H9 (cell line): ENCODE data around the gene CDX2. TPM values are rescaled to one million over a fixed set of nuclear protein-coding genes. Genes with fewer than 3 reads are reported as not detected.

Experiments used
- DNase-seq: peaks from one replicate; pipeline ENCODE4 v3.0.0-alpha.2; 2017
- H2AFZ ChIP-seq: one replicate; pipeline ENCODE4 v1.6.1; 2013; ENCODE audit warnings: mild to moderate bottlenecking, low read length, control low read depth, moderate library complexity
- H2AK5ac ChIP-seq: 2 replicates; pipeline ENCODE4 v1.6.1; 2013; ENCODE audit warnings: low read length, control low read depth, mixed read lengths; ENCODE audit not compliant: insufficient read length
- H2BK120ac ChIP-seq: one replicate; pipeline ENCODE4 v1.6.1; 2013; ENCODE audit warnings: low read depth, mild to moderate bottlenecking, low read length, control low read depth, inconsistent platforms; ENCODE audit not compliant: poor library complexity, severe bottlenecking
- H2BK12ac ChIP-seq: 2 replicates; pipeline ENCODE4 v1.6.1; 2013; ENCODE audit warnings: low read length, control low read depth, mixed read lengths, low read depth; ENCODE audit not compliant: insufficient read length
- H2BK15ac ChIP-seq: 2 replicates; pipeline ENCODE4 v1.6.1; 2013; ENCODE audit warnings: low read depth, low read length, control low read depth
- H2BK20ac ChIP-seq: one replicate; pipeline ENCODE4 v1.6.1; 2013; ENCODE audit warnings: low read depth, mild to moderate bottlenecking, low read length, control low read depth, inconsistent platforms; ENCODE audit not compliant: poor library complexity, severe bottlenecking
- H2BK5ac ChIP-seq: 2 replicates; pipeline ENCODE4 v1.6.1; 2013; ENCODE audit warnings: low read length, control low read depth, mixed read lengths; ENCODE audit not compliant: insufficient read length
- H3K14ac ChIP-seq: 2 replicates; pipeline ENCODE4 v1.6.1; 2013; ENCODE audit warnings: low read length, control low read depth; ENCODE audit not compliant: insufficient read depth
- H3K18ac ChIP-seq: 2 replicates; pipeline ENCODE4 v1.6.1; 2013; ENCODE audit warnings: low read depth, mild to moderate bottlenecking, mixed read lengths, low read length, control low read depth; ENCODE audit not compliant: insufficient read length
- H3K23ac ChIP-seq: 2 replicates; pipeline ENCODE4 v1.6.1; 2013; ENCODE audit warnings: low read length, control low read depth, mixed read lengths, low read depth; ENCODE audit not compliant: insufficient read length
- H3K23me2 ChIP-seq: 2 replicates; pipeline ENCODE4 v1.6.1; 2013; ENCODE audit warnings: low read depth, mild to moderate bottlenecking, mixed read lengths, low read length, control low read depth; ENCODE audit not compliant: insufficient read length, poor library complexity, severe bottlenecking
- H3K27ac ChIP-seq: 2 replicates; pipeline ENCODE4 v1.5.1; 2013; ENCODE audit warnings: low read length, control low read depth, mixed read lengths, low read depth; ENCODE audit not compliant: insufficient read length
- H3K27me3 ChIP-seq: 2 replicates; pipeline ENCODE4 v1.6.1; 2013; ENCODE audit warnings: low read length, control low read depth, inconsistent platforms; ENCODE audit not compliant: insufficient read depth
- H3K4ac ChIP-seq: 2 replicates; pipeline ENCODE4 v1.6.1; 2013; ENCODE audit warnings: low read depth, mild to moderate bottlenecking, control low read depth, inconsistent platforms, low read length, moderate library complexity
- H3K4me1 ChIP-seq: 2 replicates; pipeline ENCODE4 v1.6.1; 2013; ENCODE audit warnings: low read length, control low read depth, inconsistent platforms; ENCODE audit not compliant: insufficient read depth
- H3K4me2 ChIP-seq: 2 replicates; pipeline ENCODE4 v1.6.1; 2013; ENCODE audit warnings: low read length, control low read depth, mixed read lengths; ENCODE audit not compliant: insufficient read length, insufficient read depth
- H3K56ac ChIP-seq: 2 replicates; pipeline ENCODE4 v1.6.1; 2013; ENCODE audit warnings: low read depth, mild to moderate bottlenecking, mixed read lengths, low read length, control low read depth; ENCODE audit not compliant: insufficient read length
- H3K79me1 ChIP-seq: 2 replicates; pipeline ENCODE4 v1.6.1; 2013; ENCODE audit warnings: low read depth, mild to moderate bottlenecking, moderate library complexity, low read length, control low read depth, inconsistent platforms; ENCODE audit not compliant: insufficient read depth, poor library complexity, severe bottlenecking
- H3K79me2 ChIP-seq: 2 replicates; pipeline ENCODE4 v1.6.1; 2013; ENCODE audit warnings: low read length, control low read depth, inconsistent platforms; ENCODE audit not compliant: insufficient read depth
- H3K9ac ChIP-seq: 2 replicates; pipeline ENCODE4 v1.6.1; 2013; ENCODE audit warnings: low read length, control low read depth, mixed read lengths; ENCODE audit not compliant: insufficient read length; ENCODE audit errors: extremely low read depth
- H3K9me3 ChIP-seq: one replicate; pipeline ENCODE4 v1.6.1; 2013; ENCODE audit warnings: low read depth, low read length, inconsistent platforms; ENCODE audit not compliant: control insufficient read depth
- H3T11ph ChIP-seq: one replicate; pipeline ENCODE4 v1.6.1; 2013; ENCODE audit warnings: mild to moderate bottlenecking, low read length, control low read depth, inconsistent platforms
- H4K20me1 ChIP-seq: one replicate; pipeline ENCODE4 v1.6.1; 2013; ENCODE audit not compliant: control insufficient read depth, insufficient read length, insufficient read depth
- H4K5ac ChIP-seq: 2 replicates; pipeline ENCODE4 v1.6.1; 2013; ENCODE audit warnings: low read depth, mild to moderate bottlenecking, mixed read lengths, low read length, control low read depth; ENCODE audit not compliant: insufficient read length
- H4K8ac ChIP-seq: replicated peaks from 2 replicates; pipeline ENCODE4 v1.6.1; 2013; ENCODE audit warnings: low read length, control low read depth, mixed read lengths, low read depth; ENCODE audit not compliant: insufficient read length
- H4K91ac ChIP-seq: 2 replicates; pipeline ENCODE4 v1.6.1; 2013; ENCODE audit warnings: low read depth, mild to moderate bottlenecking, moderate library complexity, mixed read lengths, low read length, control low read depth; ENCODE audit not compliant: insufficient read length
- H3K27ac Mint-ChIP-seq, 3 experiments: 2 replicates in 2 of 3; 3 replicates in 1 of 3; pipeline ENCODE4 v1.8.0; 2020 to 2021; ENCODE audit warnings: mixed read lengths in 3 of 3, mild to moderate bottlenecking in 1 of 3, moderate library complexity in 1 of 3
- H3K27me3 Mint-ChIP-seq: 2 replicates; pipeline ENCODE4 v1.8.0; 2021; ENCODE audit warnings: low read depth, mild to moderate bottlenecking, moderate library complexity, mixed read lengths
- H3K36me3 Mint-ChIP-seq, 3 experiments: 2 replicates in 2 of 3; 3 replicates in 1 of 3; pipeline ENCODE4 v1.8.0; 2020 to 2021; ENCODE audit warnings: low read depth in 3 of 3, mixed read lengths in 3 of 3; ENCODE audit not compliant: insufficient read depth in 1 of 3
- H3K4me1 Mint-ChIP-seq, 2 experiments: 2 replicates each; pipeline ENCODE4 v1.8.0; 2020; ENCODE audit warnings: mixed read lengths in 2 of 2
- H3K4me3 Mint-ChIP-seq, 2 experiments: 2 replicates in 1 of 2; 3 replicates in 1 of 2; pipeline ENCODE4 v1.8.0; 2020 to 2021; ENCODE audit warnings: mild to moderate bottlenecking in 2 of 2, mixed read lengths in 2 of 2, moderate library complexity in 1 of 2
- H3K9me3 Mint-ChIP-seq, 2 experiments: 2 replicates in 1 of 2; 3 replicates in 1 of 2; pipeline ENCODE4 v1.8.0; 2020; ENCODE audit warnings: mild to moderate bottlenecking in 2 of 2, mixed read lengths in 2 of 2, moderate library complexity in 1 of 2
- CTCF ChIP-seq: fragments of 200-600 bp; sonication (generic); conservative IDR thresholded peaks from 3 replicates; pipeline ENCODE4 v1.8.0; 2021; ENCODE audit warnings: antibody characterized with exemption, mild to moderate bottlenecking
- WGBS: extraction: QIAGEN DNeasy Blood & Tissue Kit; methylation state at CpG from one replicate; pipeline ENCODE4 v1.1.7; 2013; ENCODE audit warnings: missing lambda C conversion rate, low lambda C conversion rate, mixed read lengths; ENCODE audit not compliant: insufficient read length; ENCODE audit errors: extremely low coverage; 5-methylcytosine and 5-hydroxymethylcytosine counted together
- total RNA-seq: library from RNA; stranded (reverse); gene quantifications from 2 replicates; pipeline ENCODE4 v1.2.1, GENCODE V29; 2021

The CDX2 gene
- total RNA-seq, 1 experiment from 2014 or later = not detected

- Histone ChIP-seq H3K79me1 (no peaks in the 10 kb centered on the region), H4K5ac (no peak overlapping the region), H3K56ac (no peak overlapping the region), H3K23ac (no peak overlapping the region), H3K9me3 (no peaks in the 10 kb centered on the region), H3K4me1 (peaks cover 12% of the 10 kb centered on the region), H3K18ac (no peak overlapping the region), H3K27ac (no peak overlapping the region), H4K8ac (no peak overlapping the region), H3K4me2 (peak overlapping the region; percentile 16), H3K79me2 (no peaks in the 10 kb centered on the region), H3K14ac (no peak overlapping the region), H2BK20ac (no peak overlapping the region), H2AFZ (no peak overlapping the region), H2BK5ac (no peak overlapping the region), H2BK15ac (no peak overlapping the region), H4K20me1 (peaks cover 4% of the 10 kb centered on the region), H2BK120ac (no peak overlapping the region), H3T11ph (no peak overlapping the region), H3K23me2 (no peaks in the 10 kb centered on the region), H3K27me3 (peaks cover 94% of the 10 kb centered on the region), H3K4ac (no peak overlapping the region), H2AK5ac (no peak overlapping the region), H3K9ac (no peak overlapping the region), H4K91ac (no peak overlapping the region), H2BK12ac (no peak overlapping the region)
- H3K4me3 Mint-ChIP-seq = peak overlapping the region in 1 of 2 experiments; percentile 67; a peak in 2 of 5 replicates
- H3K27ac Mint-ChIP-seq = no peak overlapping the region
- peaks cover 2 to 15% of the 10 kb centered on the region in 2 experiments for H3K9me3 Mint-ChIP-seq
- H3K36me3 Mint-ChIP-seq = no peaks in the 10 kb centered on the region
- H3K4me1 Mint-ChIP-seq = peaks cover 41 to 57% of the 10 kb centered on the region in 2 experiments
- no CpG with 5 or more reads among the region's 38 CpGs for WGBS
- peaks cover 100% of the 10 kb centered on the region for H3K27me3 Mint-ChIP-seq
- no peak for TF ChIP-seq CTCF
- peak; percentile 90 for DNase-seq
These were observed 2.4 kb downstream of the CDX2 start for GRCh38 chr13:27966641-27967202.
